HG03520 (cell line): ENCODE results near the gene CLIC1.

Experiments
- ATAC-seq: cut with Tn5 transposase; IDR thresholded peaks from one replicate; pipeline ENCODE4 v1.9.1; 2021; ENCODE audit warnings: mild to moderate bottlenecking, moderate library complexity; ENCODE audit not compliant: unreplicated experiment

The CLIC1 gene

DNA sequence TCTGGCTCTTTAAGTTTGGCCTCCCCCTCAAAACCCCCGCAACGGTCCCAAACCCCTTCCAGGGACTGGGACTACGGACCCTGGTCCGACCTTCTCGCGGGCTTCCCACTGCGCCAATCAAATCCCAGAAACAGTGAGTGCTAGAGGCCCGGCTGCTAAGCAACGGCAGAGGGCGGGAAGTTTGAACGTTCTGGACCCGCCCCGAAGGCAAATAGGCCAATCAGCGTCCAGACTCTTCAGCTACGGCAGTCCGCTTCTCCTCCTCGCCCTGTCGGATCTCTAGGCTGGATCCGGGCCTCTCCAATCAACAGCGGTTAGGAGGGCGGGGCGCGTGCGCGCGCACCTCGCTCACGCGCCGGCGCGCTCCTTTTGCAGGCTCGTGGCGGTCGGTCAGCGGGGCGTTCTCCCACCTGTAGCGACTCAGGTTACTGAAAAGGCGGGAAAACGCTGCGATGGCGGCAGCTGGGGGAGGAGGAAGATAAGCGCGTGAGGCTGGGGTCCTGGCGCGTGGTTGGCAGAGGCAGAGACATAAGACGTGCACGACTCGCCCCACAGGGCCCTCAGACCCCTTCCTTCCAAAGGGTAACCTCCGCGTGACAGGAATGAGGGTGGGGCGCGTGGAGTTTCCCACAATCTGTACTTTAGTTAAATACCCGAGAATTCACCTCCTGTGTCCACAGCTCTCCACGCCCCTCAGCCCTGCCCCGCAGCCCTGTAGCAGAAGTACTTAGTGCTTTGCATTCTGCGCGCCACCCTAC lies 3.5 kb upstream of the CLIC1 start, which contains the start of gene MSH5:
Gene MSH5, plus strand, starts transcription at position 367 of the 758 bp plus-strand sequence. CDS start 462 bp downstream, outside the sequence.
- peak; percentile 77 for ATAC-seq

DNA sequence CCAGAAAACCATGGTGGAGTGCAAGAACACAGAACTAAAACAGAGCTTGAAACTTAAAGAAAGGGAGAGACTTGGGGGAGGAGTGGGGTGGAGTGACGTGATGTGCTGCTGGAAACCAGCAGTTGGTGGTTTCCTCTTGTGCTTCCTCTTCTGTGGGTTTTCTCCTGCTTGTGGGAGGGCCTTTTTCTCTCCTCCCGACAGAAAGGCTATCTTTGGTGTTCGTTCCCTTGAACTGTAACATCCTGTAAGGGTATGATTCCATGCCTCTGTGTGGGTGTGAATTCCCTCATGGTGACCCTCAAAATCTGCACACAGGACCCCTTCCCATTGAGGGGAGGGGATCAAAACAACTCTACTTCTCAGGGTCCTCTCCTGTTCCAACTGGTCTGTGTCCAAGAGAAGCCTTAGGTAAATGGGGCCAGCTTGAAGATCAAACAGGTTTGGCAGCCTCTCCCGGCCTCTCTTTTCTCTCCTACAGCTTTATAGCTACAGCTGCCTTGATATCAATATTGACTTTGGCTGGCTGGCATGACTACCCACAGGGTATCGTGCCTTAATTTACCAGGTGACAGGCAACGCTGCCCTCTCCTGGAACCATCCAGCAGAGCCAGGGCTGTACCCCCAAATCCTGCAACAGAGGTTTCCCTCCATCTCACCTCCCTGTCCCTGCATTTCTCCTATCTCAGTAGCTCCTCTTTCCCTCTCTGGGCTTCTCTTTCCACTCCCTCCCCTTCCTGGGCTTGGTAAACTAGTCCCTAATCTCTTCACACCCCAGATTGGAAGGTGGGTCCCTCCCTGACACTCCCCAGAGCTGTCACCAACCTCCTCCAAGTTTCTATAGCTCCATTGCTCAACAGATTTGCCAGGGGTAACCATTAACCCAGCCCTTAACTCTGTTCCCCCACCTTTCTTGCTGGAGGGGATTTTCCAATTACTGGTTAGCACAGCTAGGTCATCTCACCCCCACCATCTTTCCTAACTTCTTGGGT lies 2.0 kb upstream of the CLIC1 start:
- ATAC-seq = no peak

DNA sequence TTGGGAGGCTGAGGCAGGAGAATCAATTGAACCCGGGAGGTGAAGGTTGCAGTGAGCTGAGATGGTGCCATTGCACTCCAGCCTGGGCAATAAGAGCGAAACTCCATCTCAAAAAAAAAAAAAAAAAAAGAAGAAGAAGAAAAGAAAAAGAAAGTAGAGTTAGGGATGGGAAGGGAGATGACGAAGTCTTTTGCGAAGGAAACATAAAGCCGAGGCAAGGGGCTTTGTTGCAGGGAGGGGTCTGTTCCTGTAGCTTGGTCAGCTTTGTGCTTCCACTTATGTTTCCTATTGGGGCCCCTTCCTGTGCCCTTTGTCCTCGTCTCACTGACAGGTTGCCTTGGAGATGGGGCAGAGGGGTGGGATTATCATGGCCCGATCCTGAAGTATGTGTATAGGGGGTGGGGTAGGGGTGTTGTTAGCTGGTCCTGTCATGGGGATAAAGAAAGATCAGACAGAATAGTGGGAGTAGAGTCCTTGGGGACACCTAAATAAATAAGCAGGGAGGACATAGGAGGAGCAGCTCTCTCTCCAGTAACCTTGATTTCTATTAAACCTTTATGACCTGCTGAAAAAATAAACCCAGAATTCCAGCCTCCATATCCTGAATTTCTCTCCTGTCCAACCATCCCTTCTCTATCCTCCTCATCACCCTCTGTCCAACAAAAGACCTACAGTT lies 1.1 kb upstream of the CLIC1 start:
- ATAC-seq = no peak

DNA sequence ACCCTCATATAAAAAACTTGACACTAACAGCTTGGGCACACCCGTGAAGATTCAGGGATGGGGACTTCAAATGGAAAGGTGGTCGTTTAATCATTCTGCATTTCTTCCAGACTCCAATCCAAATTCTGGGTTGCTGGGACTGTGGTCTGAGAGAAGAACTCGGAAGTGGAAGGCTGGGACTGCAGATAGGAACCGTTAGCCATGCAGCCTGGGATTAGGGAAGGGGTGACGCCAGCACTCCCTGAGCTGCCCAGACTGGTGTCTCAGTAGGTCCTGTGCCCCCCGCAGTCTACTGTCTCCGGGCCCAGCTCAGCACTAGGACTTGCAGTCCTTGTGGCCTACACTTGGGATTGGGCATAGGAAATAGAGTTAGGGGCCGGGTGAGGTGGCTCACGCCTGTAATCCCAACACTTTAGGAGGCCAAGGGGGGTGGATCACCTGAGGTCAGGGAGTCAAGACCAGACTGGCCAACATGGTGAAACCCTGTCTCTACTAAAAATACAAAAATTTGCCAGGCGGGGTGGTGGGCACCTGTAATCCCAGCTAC lies 511 bp upstream of the CLIC1 start:
- ATAC-seq = no peak

DNA sequence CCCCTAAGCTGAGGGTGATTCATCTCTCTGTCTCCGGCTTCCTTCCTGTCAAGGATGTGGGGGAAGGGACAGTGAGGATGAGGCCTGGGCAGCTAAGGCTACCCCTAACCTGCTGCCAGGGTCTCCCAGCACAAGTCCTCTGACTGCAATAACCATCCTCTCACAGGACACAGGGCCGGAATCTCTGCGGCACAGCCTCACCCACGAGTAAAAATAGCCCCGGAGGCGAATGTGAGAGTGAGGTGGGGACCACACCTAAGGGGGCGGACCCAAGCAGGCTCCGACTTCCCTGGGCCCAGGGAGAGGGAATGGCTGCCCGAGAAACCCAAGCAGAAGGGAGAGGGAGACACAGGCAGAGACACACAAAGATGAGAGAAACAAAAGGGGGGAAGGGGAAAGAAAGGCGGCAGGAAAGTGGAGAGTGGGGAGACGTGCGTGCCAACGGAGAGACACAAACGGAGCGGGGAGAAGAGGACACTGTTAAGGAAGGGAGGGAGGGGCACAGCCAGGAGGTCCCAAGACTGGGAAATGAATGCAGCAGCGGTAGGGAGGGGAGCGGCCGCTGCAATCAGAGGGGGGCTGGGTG lies 1.4 kb downstream of the CLIC1 start:
- ATAC-seq = no peak

DNA sequence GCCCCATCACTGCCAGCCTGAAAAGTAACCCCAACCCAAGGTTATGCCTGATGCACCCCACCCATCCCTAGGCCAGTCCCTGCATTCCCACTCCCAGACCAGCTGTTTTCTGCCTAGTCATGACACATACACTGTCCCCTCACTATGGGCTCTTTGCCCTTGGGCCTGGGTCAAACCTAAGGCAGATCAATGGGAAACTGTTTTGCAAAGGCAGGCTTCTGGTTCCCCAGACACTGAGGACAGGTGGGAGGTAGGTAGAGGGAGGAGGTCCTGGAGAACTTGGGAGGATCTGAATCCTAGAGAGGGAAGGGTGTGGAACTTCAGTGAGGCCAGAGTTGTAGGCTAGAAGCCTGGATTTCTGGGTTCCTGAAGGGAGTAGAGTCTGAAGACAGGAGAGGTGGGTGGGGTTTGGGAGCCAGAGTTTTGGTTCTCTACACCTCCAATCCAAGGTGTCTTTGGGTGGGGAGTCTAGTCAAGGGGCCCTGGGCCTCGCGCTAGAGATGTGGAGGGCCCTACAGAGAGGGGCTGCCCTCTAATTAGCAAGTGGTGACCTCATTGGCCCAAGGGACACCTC lies 2.0 kb downstream of the CLIC1 start:
- ATAC-seq = no peak

DNA sequence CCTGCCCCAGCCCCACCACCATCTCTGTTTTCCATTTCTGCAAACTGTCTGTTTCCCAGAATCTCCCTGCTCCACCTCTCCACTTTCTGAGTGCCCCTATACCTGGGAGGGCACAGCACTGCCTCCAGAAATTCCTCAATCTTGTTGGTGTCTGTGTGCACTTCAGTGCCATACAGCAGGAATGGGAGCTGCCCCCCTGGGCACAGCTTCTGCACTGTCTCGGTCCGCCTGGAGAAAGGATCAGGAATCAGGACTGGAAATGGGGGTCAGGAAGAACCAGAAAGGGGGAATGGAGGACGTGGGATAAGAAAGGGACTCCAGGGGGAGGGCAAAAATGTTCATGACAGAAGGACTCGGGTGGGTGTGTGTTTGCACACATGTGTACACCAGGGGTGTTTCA lies 2.6 kb downstream of the CLIC1 start:
- no peak for ATAC-seq

DNA sequence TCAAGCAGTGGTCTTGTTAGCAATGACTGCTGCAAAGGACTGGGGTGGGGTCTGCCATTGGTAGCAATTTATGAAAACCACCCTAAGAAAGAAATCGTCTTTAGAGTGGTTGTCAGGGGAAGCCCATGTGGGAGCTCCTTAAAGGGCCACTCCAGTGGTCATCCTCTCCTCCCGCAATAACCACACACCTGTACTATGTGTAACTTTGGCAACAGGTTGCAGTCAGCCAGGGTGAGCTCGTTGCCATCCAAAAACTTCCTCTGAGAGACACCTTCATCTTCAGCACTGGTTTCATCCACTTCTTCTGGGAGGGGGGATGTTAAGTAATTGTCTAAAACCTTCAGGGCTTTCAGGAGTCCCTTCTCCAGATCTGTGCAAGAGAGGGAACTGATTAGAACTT lies 4.3 kb downstream of the CLIC1 start:
- no peak for ATAC-seq

DNA sequence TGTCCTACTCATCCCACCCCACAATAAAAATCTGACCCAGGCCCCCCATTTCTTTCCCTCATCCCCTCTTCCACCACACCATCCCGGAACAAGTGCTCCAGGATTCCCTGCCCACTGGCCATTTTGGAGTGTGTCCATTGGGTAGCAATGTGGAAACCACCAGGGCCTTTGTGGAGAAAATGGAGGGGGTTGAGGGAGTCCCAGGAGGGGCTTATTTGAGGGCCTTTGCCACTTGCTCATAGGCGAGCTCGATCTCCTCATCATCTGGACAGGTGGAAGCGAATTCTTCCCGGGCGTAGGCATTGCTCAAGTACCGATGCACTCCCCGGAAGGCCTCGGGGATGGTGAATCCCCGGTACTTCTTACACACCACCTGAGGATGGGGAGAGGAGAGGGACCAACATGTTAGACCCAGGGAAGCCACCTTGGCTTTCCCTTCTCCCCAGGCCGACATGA lies 5.7 kb downstream of the CLIC1 start:
- no peak for ATAC-seq

DNA sequence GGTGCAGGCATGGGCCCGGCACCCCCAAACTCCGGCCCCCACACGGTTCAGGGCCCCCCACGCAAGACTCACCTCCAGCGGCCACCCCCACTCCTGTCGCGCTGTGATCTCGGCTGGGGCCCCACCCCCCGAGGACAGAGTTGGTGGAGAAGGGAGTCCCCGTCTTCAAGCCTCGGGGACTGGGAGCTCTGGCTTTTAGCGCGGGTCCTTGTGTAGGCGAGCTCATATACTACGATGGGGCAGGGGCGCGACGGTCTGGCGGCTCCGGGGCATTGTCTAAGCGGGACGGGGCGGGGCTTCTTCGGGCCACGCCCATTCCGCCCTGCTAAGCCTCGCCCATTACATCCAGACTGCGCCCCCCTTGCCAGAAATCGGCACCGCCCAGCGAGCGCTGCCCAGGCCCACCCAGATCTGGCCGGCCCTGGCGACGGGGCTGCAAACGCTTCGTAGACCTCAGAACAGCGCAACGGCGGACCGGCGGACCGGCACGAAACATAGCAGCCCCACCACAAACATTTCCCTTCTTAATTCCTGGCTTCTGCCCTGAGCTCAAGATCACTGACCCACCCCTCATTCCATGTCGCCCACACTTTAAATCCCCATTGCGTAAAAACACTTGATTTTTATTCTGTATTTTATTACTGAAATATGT lies 6.2 kb downstream of the CLIC1 start:
- ATAC-seq = peak; percentile 17

DNA sequence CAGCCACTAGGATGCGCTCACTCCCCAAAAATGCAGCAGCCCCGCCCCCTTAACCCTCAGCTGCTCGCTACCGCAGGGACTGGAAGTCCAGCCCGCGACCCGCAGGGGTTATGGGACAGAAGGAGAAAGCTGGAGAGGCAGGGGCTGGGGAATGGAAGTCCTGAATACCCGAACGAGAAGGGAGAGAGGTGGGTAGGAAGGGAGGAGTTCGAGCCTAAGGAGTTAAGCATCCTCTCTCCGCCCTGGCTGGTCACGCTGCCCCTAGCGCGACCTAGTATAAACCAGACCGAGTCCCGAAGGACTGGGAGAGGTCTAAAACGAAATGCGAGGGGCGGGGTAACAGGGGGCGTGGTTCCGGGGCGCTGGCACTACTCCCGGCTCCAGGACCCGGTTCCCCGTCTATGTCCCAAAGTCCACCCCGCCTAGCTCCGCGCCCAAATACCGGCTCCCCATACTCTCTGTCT lies 6.8 kb downstream of the CLIC1 start:
- ATAC-seq = peak; percentile 42

DNA sequence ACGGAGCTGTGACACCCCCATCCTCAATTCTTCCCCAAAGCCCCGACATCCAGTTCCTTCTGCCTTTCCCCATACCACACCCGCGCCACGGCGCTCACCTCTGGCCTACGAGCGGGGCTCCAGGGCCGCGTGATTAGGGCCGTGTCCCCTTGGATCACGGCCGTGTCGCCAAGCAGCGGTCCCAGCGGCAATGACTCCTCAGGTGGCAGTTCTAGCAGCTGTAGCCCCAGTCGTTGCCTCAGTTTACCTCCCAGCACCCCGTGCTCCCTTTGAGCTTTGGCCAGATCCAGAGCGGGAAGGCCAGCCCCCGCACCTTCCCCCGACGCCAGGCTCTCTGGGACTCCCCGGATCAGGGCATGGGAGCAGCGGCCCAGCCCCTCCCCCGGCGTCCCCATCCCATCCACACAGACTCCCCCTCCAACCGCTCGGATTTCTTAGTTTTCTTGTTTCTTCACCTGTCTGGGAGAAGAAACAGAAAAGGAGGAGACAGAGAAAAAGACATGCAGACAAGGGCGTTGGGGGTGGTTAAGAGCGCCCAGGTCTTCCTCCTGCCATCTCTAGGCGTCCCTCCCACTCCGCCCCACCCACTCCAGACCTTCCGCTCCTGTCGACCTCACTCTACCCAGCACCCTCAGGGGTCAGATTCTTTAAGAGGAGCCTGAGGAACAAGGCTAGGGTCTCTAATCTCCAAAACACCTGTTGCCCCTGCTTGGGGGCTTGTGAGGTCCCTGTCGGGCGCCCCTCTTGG lies 7.4 kb downstream of the CLIC1 start, which contains the start of gene DDAH2:
Gene DDAH2, minus strand, starts transcription at position 533 of the 748 bp plus-strand sequence. Its CDS starts 138 bp downstream, at position 395.
- no peak for ATAC-seq

DNA sequence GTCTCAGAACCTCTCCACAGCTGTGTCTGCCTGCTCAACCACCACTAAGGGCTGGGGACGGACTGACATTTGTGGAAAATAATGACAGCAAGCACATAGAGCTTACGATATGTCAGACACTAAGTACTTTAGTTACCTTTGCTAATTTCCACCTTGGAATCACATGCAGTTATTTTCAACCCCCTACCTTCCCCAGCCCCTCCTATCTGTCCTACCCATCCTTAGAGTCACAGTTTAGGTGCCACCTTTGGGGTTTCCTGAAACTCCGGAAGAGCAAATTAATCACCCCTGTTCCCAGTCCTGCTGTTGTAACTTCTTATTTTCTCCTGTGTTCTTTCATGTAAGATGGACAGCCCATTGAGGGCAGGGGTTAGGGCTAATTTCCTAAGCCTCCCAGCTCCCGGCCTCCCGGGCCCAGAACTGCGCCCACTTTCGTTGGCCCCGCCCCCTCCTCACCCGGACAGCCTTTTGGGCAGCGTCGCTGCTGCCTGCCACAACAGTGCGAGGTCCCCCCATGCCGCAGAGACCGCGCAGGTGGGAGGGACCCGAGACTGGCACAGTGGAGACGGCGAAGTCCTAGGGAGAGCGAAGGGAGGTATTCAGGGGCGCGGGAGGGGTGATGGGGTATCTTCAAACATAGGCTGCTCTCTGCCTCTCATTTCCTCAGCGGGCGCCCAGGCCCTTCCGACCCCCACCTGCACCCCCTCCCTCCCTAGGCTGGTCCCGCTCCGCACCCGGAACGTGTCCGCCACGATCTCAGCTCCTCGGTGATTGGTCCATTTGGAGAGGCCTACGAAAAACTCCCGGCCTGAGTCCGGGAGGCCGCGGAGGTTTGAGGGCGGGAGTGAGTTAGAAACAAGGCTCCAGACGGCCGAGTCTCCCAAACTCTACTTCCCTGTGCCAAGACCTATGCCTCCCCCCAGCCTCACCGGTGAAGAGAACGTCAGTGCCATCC lies 8.3 kb downstream of the CLIC1 start:
- no peak for ATAC-seq

DNA sequence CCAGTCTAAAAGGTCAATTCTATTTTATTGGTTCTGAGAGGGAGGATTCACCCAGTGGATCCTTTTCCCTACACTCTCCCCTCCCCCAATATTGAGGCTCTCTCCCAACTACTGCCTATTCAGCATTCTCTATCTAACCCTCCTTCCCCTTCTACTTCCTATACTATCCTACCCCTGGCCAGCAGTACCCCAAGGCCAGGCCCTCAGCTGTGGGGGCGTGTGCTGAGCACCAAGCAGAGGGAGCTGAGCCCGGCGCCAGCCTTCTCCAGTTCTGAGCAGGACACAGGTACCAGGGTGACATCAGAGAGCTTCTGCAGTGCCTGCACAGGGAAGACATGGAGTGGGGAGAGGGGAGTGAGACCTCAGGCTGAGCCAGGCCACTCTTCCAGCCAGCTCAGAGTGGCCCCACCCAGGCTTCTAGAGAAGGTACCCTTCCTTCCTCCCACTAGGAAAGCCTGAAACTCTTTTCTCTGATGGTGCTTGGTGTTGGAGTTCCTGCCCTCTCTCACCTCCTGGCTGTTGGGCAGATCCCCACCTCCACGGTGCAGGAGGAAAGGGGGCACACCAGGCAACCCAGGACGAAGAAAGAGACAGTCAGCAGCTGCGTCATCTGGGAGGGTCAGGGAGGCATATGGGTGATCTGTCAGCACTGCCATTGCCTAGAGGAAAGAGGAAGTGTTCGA lies 9.2 kb downstream of the CLIC1 start:
- no peak for ATAC-seq

DNA sequence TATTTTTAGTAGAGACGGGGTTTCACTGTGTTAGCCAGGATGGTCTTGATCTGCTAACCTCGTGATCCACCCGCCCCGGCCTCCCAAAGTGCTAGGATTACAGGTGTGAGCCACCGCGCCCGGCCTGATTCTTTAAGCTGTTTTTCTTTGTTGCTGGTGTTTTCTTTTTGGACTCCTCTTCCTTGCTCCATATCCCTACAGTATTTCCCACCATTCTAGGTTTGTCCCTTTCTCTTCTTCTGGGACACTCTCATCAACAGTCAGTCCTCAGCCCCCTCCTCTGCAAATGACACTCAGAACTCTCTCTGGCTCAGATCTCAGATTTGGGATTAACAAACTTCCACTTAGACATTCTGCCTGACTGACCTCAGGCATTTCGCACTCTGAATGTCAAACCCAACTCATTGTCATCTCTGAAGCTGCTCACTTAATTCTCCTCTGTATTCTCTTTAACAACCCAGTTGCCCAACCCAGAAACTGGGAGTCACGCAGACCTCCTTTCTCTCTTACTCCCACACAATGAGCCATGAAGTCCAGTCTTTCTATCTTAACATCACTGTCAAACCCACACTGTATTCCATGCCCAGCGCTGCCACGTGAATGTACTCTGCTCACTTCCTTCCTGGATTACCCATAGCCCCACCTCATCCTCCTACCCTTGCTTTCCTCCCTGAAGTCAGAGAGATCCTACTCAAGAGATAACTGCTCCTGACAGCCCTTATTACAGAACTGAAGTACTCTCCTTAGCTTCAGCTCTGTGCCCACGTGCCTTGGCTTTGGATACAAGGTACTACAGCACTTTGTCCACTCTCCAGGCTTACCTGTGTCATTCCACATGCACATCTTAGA lies 10.6 kb downstream of the CLIC1 start:
- ATAC-seq = no peak
